NCI-H82 treated with DMSO at 0.1 percent for 48 hours (cell line): Measurements from ENCODE around the gene TP53TG5.

Experiments used
- DNase-seq: peaks from one replicate; lab custom pipeline; 2025; ENCODE audit not compliant: unreplicated experiment; lab: John Stamatoyannopoulos, UW

Gene TP53TG5

GRCh38 chr20:45378191-45378590, at the start of gene TP53TG5:
TP53TG5 (minus strand) TSS chr20:45378325; CDS start chr20:45378236, 89 bp downstream.
- peak; percentile 23 for DNase-seq

GRCh38 chr20:45427236-45428149, 49.4 kb upstream of the TP53TG5 start:
- DNase-seq = no peak

GRCh38 chr20:45426320-45427016, 48.3 kb upstream of the TP53TG5 start:
- no peak for DNase-seq

GRCh38 chr20:45425561-45425960, 47.4 kb upstream of the TP53TG5 start:
- no peak for DNase-seq

- no peak for DNase-seq
These were observed 45.6 kb upstream of the TP53TG5 start for GRCh38 chr20:45423700-45424099.

- DNase-seq = no peak
These were observed 42.0 kb upstream of the TP53TG5 start for GRCh38 chr20:45420125-45420524.

- no peak for DNase-seq
These were observed 41.3 kb upstream of the TP53TG5 start for GRCh38 chr20:45419188-45420091.

GRCh38 chr20:45416917-45417316, 38.8 kb upstream of the TP53TG5 start:
- no peak for DNase-seq

- peak; percentile 77 for DNase-seq
These were observed 37.9 kb upstream of the TP53TG5 start, which contains the start of gene PIGT for GRCh38 chr20:45415822-45416637. PIGT (plus strand) TSS chr20:45416141; CDS start chr20:45416157, 16 bp downstream.

GRCh38 chr20:45413479-45413878, 35.4 kb upstream of the TP53TG5 start:
- DNase-seq = no peak

- no peak for DNase-seq
These were observed 34.5 kb upstream of the TP53TG5 start for GRCh38 chr20:45412653-45413052.

GRCh38 chr20:45410887-45411286, 32.8 kb upstream of the TP53TG5 start:
- DNase-seq = no peak

- DNase-seq = no peak
These were observed 31.6 kb upstream of the TP53TG5 start for GRCh38 chr20:45409521-45410272.

- DNase-seq = no peak
These were observed 30.6 kb upstream of the TP53TG5 start for GRCh38 chr20:45408646-45409213.

- no peak for DNase-seq
These were observed 29.9 kb upstream of the TP53TG5 start, which contains the start of gene DBNDD2 for GRCh38 chr20:45407783-45408645. DBNDD2 (plus strand) TSS chr20:45408289; CDS start chr20:45408468, 179 bp downstream.

- no peak for DNase-seq
These were observed 29.1 kb upstream of the TP53TG5 start for GRCh38 chr20:45407067-45407745.

- DNase-seq = peak; percentile 21
These were observed 28.3 kb upstream of the TP53TG5 start for GRCh38 chr20:45406260-45407066.
